PFSK-1 (cell line): Measurements from ENCODE around the gene CXCL12.

Source experiments
- POLR2AphosphoS5 ChIP-seq: IDR thresholded peaks from 2 replicates; pipeline ENCODE4 v1.6.1; 2012; ENCODE audit warnings: low read depth, mild to moderate bottlenecking, control low read depth, low read length, moderate library complexity
- REST ChIP-seq, 2 experiments: IDR thresholded peaks; 2 replicates each; pipeline versions ENCODE4 v1.6.1 to v1.8.0; 2011 to 2012; ENCODE audit warnings: low read depth in 2 of 2, low read length in 2 of 2, control low read depth in 1 of 2, inconsistent platforms in 1 of 2, mild to moderate bottlenecking in 1 of 2, moderate library complexity in 1 of 2; ENCODE audit not compliant: insufficient read depth in 1 of 2
- SIN3A ChIP-seq: IDR thresholded peaks from 2 replicates; pipeline ENCODE4 v1.6.1; 2012; ENCODE audit warnings: mild to moderate bottlenecking, low read length, moderate library complexity, borderline replicate concordance; ENCODE audit not compliant: insufficient read depth

GRCh38 chr10:44402465-44403195 lies 17.7 kb upstream of the CXCL12 start:
- TF ChIP-seq SIN3A, result no peak
- no peak for TF ChIP-seq POLR2AphosphoS5
- no peak for TF ChIP-seq REST (IDR thresholded peaks at IDR 0.05; ENCODE audit: insufficient read depth in 1 of 2, low read depth in 2 of 2, low read length in 2 of 2)
